T-cell (primary cell): Measurements from ENCODE around the gene CRTC3. TPM values are rescaled to one million over a fixed set of nuclear protein-coding genes. Genes with fewer than 3 reads are reported as not detected.
"Not testable (repeated sequence)": the region's sequence is repeated elsewhere in the genome, so short reads cannot be mapped to it uniquely, and the experiment has no call there.

Experiments used
- ATAC-seq, 4 experiments: fragments of 200-7000 bp in 3 of 4; fragments of 150-1000 bp in 1 of 4; cut with Tn5 transposase; replicated peaks in 1 of 4; 1 replicate in 3 of 4; 2 replicates in 1 of 4; pipeline ENCODE4 v1.10.0; 2021; ENCODE audit warnings: moderate library complexity in 3 of 4, mild to moderate bottlenecking in 2 of 4, moderate number of reproducible peaks in 1 of 4
- CTCF ChIA-PET, 2 donors: fragments of 300-600 bp; sonication (Branson Sonifier 250); formaldehyde crosslinking; loops; one replicate each; lab custom pipeline; 2022; ENCODE audit warnings: antibody characterized with exemption in 2 of 2; lab: Charles Lee
- POLR2A ChIA-PET, 2 donors: fragments of 300-600 bp; sonication (Branson Sonifier 250); formaldehyde crosslinking; loops; one replicate each; lab custom pipeline; 2022; ENCODE audit warnings: antibody characterized with exemption in 2 of 2; lab: Charles Lee
- DNase-seq, 35 experiments: peaks; one replicate each; pipeline versions ENCODE4 v3.0.0 to v3.0.0-alpha.2; 2013 to 2023
- H3K27ac ChIP-seq: one replicate; pipeline ENCODE4 v1.5.1; 2013; ENCODE audit warnings: low read length
- H3K27me3 ChIP-seq, 2 experiments: replicated peaks in 1 of 2; 1 replicate in 1 of 2; 2 replicates in 1 of 2; pipeline versions ENCODE4 v1.6.1 to v1.7.0; 2013; ENCODE audit warnings: low read length in 1 of 2, mixed read lengths in 1 of 2; ENCODE audit not compliant: control insufficient read depth in 2 of 2, insufficient read depth in 2 of 2; ENCODE audit errors: extremely low read depth in 1 of 2
- H3K36me3 ChIP-seq, 2 donors: 1 replicate in 1 of 2; 2 replicates in 1 of 2; pipeline versions ENCODE4 v1.6.1 to v1.7.0; 2013; ENCODE audit warnings: low read length in 1 of 2; ENCODE audit not compliant: control insufficient read depth in 2 of 2, insufficient read depth in 1 of 2; ENCODE audit errors: extremely low read depth in 1 of 2
- H3K4me1 ChIP-seq, 2 experiments: 1 replicate in 1 of 2; 2 replicates in 1 of 2; pipeline versions ENCODE4 v1.6.1 to v1.7.0; 2013; ENCODE audit warnings: low read length in 2 of 2, mixed read lengths in 1 of 2; ENCODE audit not compliant: insufficient read depth in 2 of 2, control insufficient read depth in 1 of 2; ENCODE audit errors: extremely low read depth in 1 of 2
- H3K4me3 ChIP-seq, 2 donors: 1 replicate in 1 of 2; 2 replicates in 1 of 2; pipeline versions ENCODE4 v1.5.1 to v1.7.0; 2013; ENCODE audit warnings: mild to moderate bottlenecking in 2 of 2, low read length in 1 of 2, moderate library complexity in 1 of 2; ENCODE audit not compliant: control insufficient read depth in 1 of 2; ENCODE audit errors: extremely low read depth in 1 of 2
- H3K9me3 ChIP-seq: 2 replicates; pipeline ENCODE4 v1.7.0; 2013
- H3K27ac Mint-ChIP-seq, 2 donors: one replicate each; pipeline ENCODE4 v1.8.0; 2020 to 2021; ENCODE audit warnings: mild to moderate bottlenecking in 2 of 2, mixed read lengths in 2 of 2
- H3K27me3 Mint-ChIP-seq, 2 donors: one replicate each; pipeline ENCODE4 v1.8.0; 2021 to 2022; ENCODE audit warnings: mixed read lengths in 2 of 2
- H3K36me3 Mint-ChIP-seq: one replicate; pipeline ENCODE4 v1.8.0; 2021; ENCODE audit warnings: mixed read lengths
- H3K4me1 Mint-ChIP-seq, 3 donors: one replicate each; pipeline ENCODE4 v1.8.0; 2020 to 2022; ENCODE audit warnings: mixed read lengths in 3 of 3, mild to moderate bottlenecking in 1 of 3
- H3K4me3 Mint-ChIP-seq, 3 donors: one replicate each; pipeline ENCODE4 v1.8.0; 2020 to 2022; ENCODE audit warnings: mild to moderate bottlenecking in 3 of 3, mixed read lengths in 3 of 3, moderate library complexity in 3 of 3
- H3K9me3 Mint-ChIP-seq, 3 donors: one replicate each; pipeline ENCODE4 v1.8.0; 2020 to 2022; ENCODE audit warnings: mixed read lengths in 3 of 3
- WGBS: methylation state at CpG from one replicate; pipeline ENCODE4 v1.1.5; 2013; ENCODE audit warnings: missing lambda C conversion rate; ENCODE audit not compliant: insufficient coverage; 5-methylcytosine and 5-hydroxymethylcytosine counted together
- total RNA-seq, 35 experiments: library from RNA in 6 of 35; stranded (reverse) in 6 of 35; fragments of 120-200 nt in 1 of 35; gene quantifications; one replicate each; pipeline versions ENCODE4 v1.2.1 to v1.2.4 and lab custom pipeline; 2013 to 2026

The CRTC3 gene
- total RNA-seq, 5 donors from 2014 or later (not counting 1 experiment from before 2014, with no cell fraction given): 88.3 to 119 (median 89.1) TPM

- Histone ChIP-seq H3K36me3 (no peaks in the 10 kb centered on the region), H3K27ac (no peak overlapping the region), H3K4me1 (no peaks in the 10 kb centered on the region), H3K9me3 (no peaks in the 10 kb centered on the region), H3K4me3 (no peak overlapping the region), H3K27me3 (no peaks in the 10 kb centered on the region)
- Mint-ChIP-seq H3K36me3 (no peaks in the 10 kb centered on the region), H3K4me1 (peaks cover 0 to 2% (median 2%) of the 10 kb centered on the region in 3 donors), H3K4me3 (no peak overlapping the region), H3K9me3 (no peaks in the 10 kb centered on the region), H3K27ac (no peak overlapping the region), H3K27me3 (no peaks in the 10 kb centered on the region)
- WGBS: no CpG with 5 or more reads among the region's 3 CpGs
- POLR2A ChIA-PET: interaction anchor here in 1 of 2 donors (0.6 kb wide), 2 partner anchors 58 to 958 kb away, joined by 3 read pairs; no protein-coding TSS in a partner anchor
- CTCF ChIA-PET: no interaction called here
- ATAC-seq (no peak), DNase-seq (no peak)
These were observed 6.3 kb upstream of the CRTC3 start for GRCh38 chr15:90523373-90523772.

GRCh38 chr15:90524018-90524803, 5.5 kb upstream of the CRTC3 start:
- H3K27me3 ChIP-seq, H3K36me3 ChIP-seq, H3K27ac Mint-ChIP-seq, ATAC-seq, H3K9me3 ChIP-seq, H3K27ac ChIP-seq, H3K4me3 ChIP-seq, DNase-seq, H3K36me3 Mint-ChIP-seq, H3K9me3 Mint-ChIP-seq, H3K4me1 ChIP-seq, H3K27me3 Mint-ChIP-seq, H3K4me1 Mint-ChIP-seq, H3K4me3 Mint-ChIP-seq: not testable (repeated sequence)
- WGBS: 100% methylated on average over 1 of the region's 6 CpGs
- ChIA-PET POLR2A (interaction anchor here (0.6 kb wide), 4 partner anchors 11 to 957 kb away, joined by 3 to 6 read pairs (median 4); no protein-coding TSS in a partner anchor), CTCF (interaction anchor here in 1 of 2 donors (0.5 to 1.1 kb wide), 4 partner anchors 10 to 42 kb away, joined by 3 to 5 read pairs (median 4); no protein-coding TSS in a partner anchor)

- H3K27ac ChIP-seq: peak overlapping the region; percentile 59
- CTCF ChIA-PET: interaction anchor here in 1 of 2 donors (2.8 kb wide), 1 partner anchor 11 kb away, joined by 24 read pairs; no protein-coding TSS in a partner anchor
- WGBS: 79% methylated on average over 4 of the region's 15 CpGs
These were observed 732 bp upstream of the CRTC3 start for GRCh38 chr15:90529011-90529370.

GRCh38 chr15:90530250-90531051, 728 bp downstream of the CRTC3 start:
- no peaks in the 10 kb centered on the region for H3K9me3 ChIP-seq
- peak overlapping the region; percentile 64 to 93 for H3K4me3 ChIP-seq
- no peaks in the 10 kb centered on the region for H3K9me3 Mint-ChIP-seq
- peak; percentile 49 to 65 (median 60) for ATAC-seq
- H3K4me1 ChIP-seq: peaks cover 23 to 37% of the 10 kb centered on the region in 2 experiments
- DNase-seq: peak; percentile 9 to 65 (median 39)
- POLR2A ChIA-PET: interaction anchor here (0.6 to 1.7 kb wide), 6 partner anchors 9 to 187 kb away, joined by 3 to 13 read pairs (median 4); partner anchors contain the start of gene BLM (in 1 of the 2)
- H3K4me1 Mint-ChIP-seq: peaks cover 52 to 58% (median 53%) of the 10 kb centered on the region in 3 donors
- no peaks in the 10 kb centered on the region for H3K36me3 Mint-ChIP-seq
- H3K36me3 ChIP-seq: peaks cover 0 to 2% of the 10 kb centered on the region in 2 donors
- H3K27me3 ChIP-seq: no peaks in the 10 kb centered on the region
- peak overlapping the region; percentile 75 to 87 for H3K27ac Mint-ChIP-seq
- peak overlapping the region; percentile 90 to 96 (median 95) for H3K4me3 Mint-ChIP-seq
- peak overlapping the region; percentile 18 for H3K27ac ChIP-seq
- H3K27me3 Mint-ChIP-seq: no peaks in the 10 kb centered on the region
- CTCF ChIA-PET: interaction anchor here (1.0 to 2.8 kb wide), 6 partner anchors 9 to 168 kb away, joined by 3 to 24 read pairs (median 4); no protein-coding TSS in a partner anchor
- under 1% methylated on average over 69 of the region's 76 CpGs for WGBS

More at GRCh38 chr15:90529011-90529370, 732 bp upstream of the CRTC3 start:
- Mint-ChIP-seq H3K27ac (peak overlapping the region; percentile 62 to 86), H3K27me3 (no peaks in the 10 kb centered on the region), H3K4me1 (peaks cover 38 to 43% (median 39%) of the 10 kb centered on the region in 3 donors), H3K36me3 (no peaks in the 10 kb centered on the region), H3K9me3 (no peaks in the 10 kb centered on the region), H3K4me3 (peak overlapping the region; percentile 81 to 95 (median 84))
- POLR2A ChIA-PET: interaction anchor here (0.6 kb wide), 2 partner anchors 17 to 128 kb away, joined by 4 to 5 read pairs; no protein-coding TSS in a partner anchor
- no peaks in the 10 kb centered on the region for H3K27me3 ChIP-seq
- no peaks in the 10 kb centered on the region for H3K9me3 ChIP-seq
- DNase-seq: no peak
- peaks cover 21 to 26% of the 10 kb centered on the region in 2 experiments for H3K4me1 ChIP-seq
- peak overlapping the region in 1 of 2 donors; percentile 59 for H3K4me3 ChIP-seq
- ATAC-seq: no peak
- H3K36me3 ChIP-seq: no peaks in the 10 kb centered on the region

DNA sequence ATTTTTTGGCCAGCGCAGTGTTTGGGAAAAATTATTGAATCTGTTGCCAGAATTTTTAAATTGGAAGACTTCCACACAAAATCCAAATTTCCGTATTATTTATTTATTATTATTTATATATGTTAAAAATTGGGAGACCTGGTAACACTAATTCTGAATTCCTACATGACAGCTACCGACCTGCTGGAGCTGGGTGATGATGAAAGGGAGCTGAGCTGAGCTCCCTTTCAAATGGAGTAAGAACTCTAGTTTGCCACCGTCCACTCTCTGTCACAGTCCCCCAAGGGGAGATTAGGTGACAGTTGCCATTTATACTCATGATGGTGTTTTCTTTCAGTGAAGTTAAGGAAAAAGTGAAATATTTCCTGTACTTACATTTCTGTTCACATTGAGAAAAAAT, 1.4 kb downstream of the CRTC3 start:
- peaks cover 59 to 64% (median 60%) of the 10 kb centered on the region in 3 donors for H3K4me1 Mint-ChIP-seq
- CTCF ChIA-PET: interaction anchor here (1.0 to 2.8 kb wide), 6 partner anchors 9 to 169 kb away, joined by 3 to 24 read pairs (median 4); no protein-coding TSS in a partner anchor

More for the DNA sequence above, 1.4 kb downstream of the CRTC3 start:
- Histone ChIP-seq H3K27ac (no peak overlapping the region), H3K27me3 (no peaks in the 10 kb centered on the region), H3K36me3 (peaks cover 0 to 2% of the 10 kb centered on the region in 2 donors), H3K4me1 (peaks cover 27 to 37% of the 10 kb centered on the region in 2 experiments), H3K9me3 (no peaks in the 10 kb centered on the region), H3K4me3 (peak overlapping the region; percentile 64 to 93)
- H3K9me3 Mint-ChIP-seq: no peaks in the 10 kb centered on the region
- no CpG with 5 or more reads among the region's 4 CpGs for WGBS
- H3K27ac Mint-ChIP-seq: peak overlapping the region; percentile 79 to 87
- H3K4me3 Mint-ChIP-seq: peak overlapping the region; percentile 90 to 96 (median 95)
- POLR2A ChIA-PET: interaction anchor here (0.7 to 1.7 kb wide), 5 partner anchors 9 to 186 kb away, joined by 3 to 13 read pairs (median 4); partner anchors contain the start of gene BLM (in 1 of the 2)
- H3K36me3 Mint-ChIP-seq: no peaks in the 10 kb centered on the region
- DNase-seq (no peak), ATAC-seq (no peak)
- H3K27me3 Mint-ChIP-seq: no peaks in the 10 kb centered on the region
